Suprapubic skin (tissue), 4 donors: ENCODE results near the gene ACTR6. TPM values are rescaled to one million over a fixed set of nuclear protein-coding genes. Genes with fewer than 3 reads are reported as not detected.
"Not testable (repeated sequence)": the region's sequence is repeated elsewhere in the genome, so short reads cannot be mapped to it uniquely, and the experiment has no call there.

Source experiments
- DNase-seq, 2 donors: peaks; one replicate each; pipeline ENCODE4 v3.0.0-alpha.2; 2019; ENCODE audit warnings: low spot score in 2 of 2
- H3K27ac ChIP-seq: fragments of 200-600 bp; sonication (generic); one replicate; pipeline ENCODE4 v1.5.1; 2019
- H3K27me3 ChIP-seq: fragments of 200-600 bp; sonication (generic); one replicate; pipeline ENCODE4 v1.5.1; 2019
- H3K36me3 ChIP-seq: fragments of 200-600 bp; sonication (generic); one replicate; pipeline ENCODE4 v1.5.1; 2019
- H3K4me1 ChIP-seq: fragments of 200-600 bp; sonication (generic); one replicate; pipeline ENCODE4 v1.5.1; 2019
- H3K4me3 ChIP-seq: fragments of 200-600 bp; sonication (generic); one replicate; pipeline ENCODE4 v1.5.1; 2019; ENCODE audit warnings: mild to moderate bottlenecking
- H3K9me3 ChIP-seq: fragments of 200-600 bp; sonication (generic); one replicate; pipeline ENCODE4 v1.5.1; 2019
- CTCF ChIP-seq, 2 donors: fragments of 200-600 bp in 1 of 2; fragments of 450-650 bp in 1 of 2; sonication (generic) in 1 of 2; IDR thresholded peaks; one replicate each; pipeline ENCODE4 v1.5.1; 2016 to 2019; ENCODE audit warnings: antibody characterized with exemption in 2 of 2, mild to moderate bottlenecking in 1 of 2, moderate library complexity in 1 of 2
- EP300 ChIP-seq: sonication (generic); formaldehyde crosslinking; IDR thresholded peaks from one replicate; pipeline ENCODE4 v1.6.1; 2017; ENCODE audit warnings: antibody characterized with exemption
- POLR2A ChIP-seq, 2 donors: fragments of 450-650 bp; IDR thresholded peaks; one replicate each; pipeline ENCODE4 v1.6.1; 2017; ENCODE audit warnings: antibody characterized with exemption in 2 of 2, mild to moderate bottlenecking in 2 of 2, moderate library complexity in 2 of 2
- POLR2AphosphoS5 ChIP-seq, 3 donors: sonication (generic); formaldehyde crosslinking; IDR thresholded peaks; one replicate each; pipeline ENCODE4 v1.6.1; 2017; ENCODE audit warnings: antibody characterized with exemption in 3 of 3
- WGBS: methylation state at CpG from one replicate; pipeline ENCODE4 v1.1.5; 2018; 5-methylcytosine and 5-hydroxymethylcytosine counted together
- total RNA-seq, 4 donors: library from RNA; depleted of rRNA; stranded (reverse); fragments of >200 nt; gene quantifications; one replicate each; pipeline ENCODE4 v1.1.0, GENCODE V29; 2016

Gene ACTR6
- total RNA-seq, 4 donors from 2014 or later, result 10.6 to 36.6 (median 11.7) TPM

GRCh38 chr12:100185361-100185894 is 15.2 kb upstream of the ACTR6 start:
- Histone ChIP-seq H3K9me3 (no peaks in the 10 kb centered on the region), H3K36me3 (no peaks in the 10 kb centered on the region), H3K4me1 (peaks cover 14% of the 10 kb centered on the region), H3K27me3 (no peaks in the 10 kb centered on the region), H3K27ac (no peak overlapping the region), H3K4me3 (no peak overlapping the region)
- 28% methylated on average over 5 of the region's 5 CpGs for WGBS
- DNase-seq, result no peak
- no peak for TF ChIP-seq POLR2AphosphoS5 (IDR thresholded peaks at IDR 0.05)

- Histone ChIP-seq H3K4me1 (peaks cover 14% of the 10 kb centered on the region), H3K4me3 (no peak overlapping the region), H3K9me3 (no peaks in the 10 kb centered on the region), H3K27me3 (no peaks in the 10 kb centered on the region), H3K27ac (no peak overlapping the region), H3K36me3 (no peaks in the 10 kb centered on the region)
- WGBS, result 19% methylated on average over 6 of the region's 6 CpGs
- TF ChIP-seq POLR2AphosphoS5 (IDR thresholded peaks at IDR 0.05) (no peak), EP300 (no peak), CTCF (IDR thresholded peaks at IDR 0.05) (no peak), POLR2A (IDR thresholded peaks at IDR 0.05) (no peak)
- no peak for DNase-seq
Measured at GRCh38 chr12:100186071-100186470, 14.5 kb upstream of the ACTR6 start.

GRCh38 chr12:100187068-100187467 is 13.5 kb upstream of the ACTR6 start:
- Histone ChIP-seq H3K27me3 (no peaks in the 10 kb centered on the region), H3K4me3 (no peak overlapping the region), H3K27ac (no peak overlapping the region), H3K36me3 (no peaks in the 10 kb centered on the region), H3K4me1 (peaks cover 14% of the 10 kb centered on the region), H3K9me3 (no peaks in the 10 kb centered on the region)
- 90% methylated on average over 5 of the region's 5 CpGs for WGBS
- no peak for DNase-seq
- TF ChIP-seq EP300, result no peak
- no peak for TF ChIP-seq CTCF (IDR thresholded peaks at IDR 0.05)
- TF ChIP-seq POLR2AphosphoS5 (IDR thresholded peaks at IDR 0.05), result no peak
- TF ChIP-seq POLR2A (IDR thresholded peaks at IDR 0.05), result no peak

- DNase-seq, result no peak
- Histone ChIP-seq H3K27me3 (no peaks in the 10 kb centered on the region), H3K4me3 (no peak overlapping the region), H3K9me3 (no peaks in the 10 kb centered on the region), H3K27ac (no peak overlapping the region), H3K36me3 (no peaks in the 10 kb centered on the region), H3K4me1 (peaks cover 14% of the 10 kb centered on the region)
- WGBS, result 95% methylated on average over 5 of the region's 5 CpGs
- TF ChIP-seq EP300 (no peak), POLR2AphosphoS5 (IDR thresholded peaks at IDR 0.05) (no peak), POLR2A (IDR thresholded peaks at IDR 0.05) (no peak), CTCF (IDR thresholded peaks at IDR 0.05) (no peak)
Measured at GRCh38 chr12:100187857-100188519, 12.6 kb upstream of the ACTR6 start.

- not testable (repeated sequence) for DNase-seq, H3K27ac ChIP-seq, H3K4me3 ChIP-seq, H3K36me3 ChIP-seq, H3K9me3 ChIP-seq, H3K27me3 ChIP-seq
- WGBS, result 94% methylated on average over 11 of the region's 11 CpGs
- peaks cover 14% of the 10 kb centered on the region for H3K4me1 ChIP-seq
Measured at GRCh38 chr12:100188888-100189635, 11.6 kb upstream of the ACTR6 start.

GRCh38 chr12:100189636-100190394 is 10.8 kb upstream of the ACTR6 start:
- no peak for DNase-seq
- Histone ChIP-seq H3K4me3 (no peak overlapping the region), H3K9me3 (no peaks in the 10 kb centered on the region), H3K36me3 (no peaks in the 10 kb centered on the region), H3K4me1 (peaks cover 14% of the 10 kb centered on the region), H3K27me3 (no peaks in the 10 kb centered on the region), H3K27ac (no peak overlapping the region)
- TF ChIP-seq POLR2A (IDR thresholded peaks at IDR 0.05), result no peak
- TF ChIP-seq CTCF (IDR thresholded peaks at IDR 0.05), result no peak
- no peak for TF ChIP-seq POLR2AphosphoS5 (IDR thresholded peaks at IDR 0.05)
- no peak for TF ChIP-seq EP300
- WGBS, result 86% methylated on average over 12 of the region's 13 CpGs
